Hepatocyte (in vitro differentiated cells): ENCODE measurements around the gene DBP. TPM values are rescaled to one million over a fixed set of nuclear protein-coding genes. Genes with fewer than 3 reads are reported as not detected.

Experiments used
- DNase-seq: peaks from one replicate; pipeline ENCODE4 v3.0.0-alpha.2; 2016; ENCODE audit warnings: low spot score
- H2AFZ ChIP-seq: fragments of 200-600 bp; sonication (generic); 2 replicates; pipeline ENCODE4 v1.6.0; 2016; ENCODE audit warnings: antibody characterized with exemption, mild to moderate bottlenecking
- H3K27ac ChIP-seq: fragments of 200-600 bp; sonication (generic); 2 replicates; pipeline ENCODE4 v1.5.1; 2016; ENCODE audit warnings: mild to moderate bottlenecking
- H3K27me3 ChIP-seq: fragments of 200-600 bp; sonication (generic); 2 replicates; pipeline ENCODE4 v1.6.1; 2016
- H3K36me3 ChIP-seq: fragments of 200-600 bp; sonication (generic); replicated peaks from 2 replicates; pipeline ENCODE4 v1.5.1; 2016; ENCODE audit warnings: low read depth; ENCODE audit not compliant: insufficient read depth
- H3K4me1 ChIP-seq: fragments of 200-600 bp; sonication (generic); 2 replicates; pipeline ENCODE4 v1.5.1; 2016; ENCODE audit warnings: mild to moderate bottlenecking, moderate library complexity; ENCODE audit not compliant: insufficient read depth
- H3K4me2 ChIP-seq: fragments of 200-600 bp; sonication (generic); 2 replicates; pipeline ENCODE4 v1.6.0; 2016
- H3K4me3 ChIP-seq: fragments of 200-600 bp; sonication (generic); 2 replicates; pipeline ENCODE4 v1.5.1; 2016; ENCODE audit warnings: mild to moderate bottlenecking
- H3K79me2 ChIP-seq: fragments of 200-600 bp; sonication (generic); 2 replicates; pipeline ENCODE4 v1.6.0; 2017; ENCODE audit warnings: mild to moderate bottlenecking
- H3K9me2 ChIP-seq: fragments of 200-600 bp; sonication (generic); replicated peaks from 2 replicates; pipeline ENCODE4 v1.6.0; 2017; ENCODE audit warnings: mild to moderate bottlenecking; ENCODE audit not compliant: insufficient read depth
- H3K9me3 ChIP-seq: fragments of 200-600 bp; sonication (generic); 2 replicates; pipeline ENCODE4 v1.5.1; 2016; ENCODE audit warnings: low read depth, mild to moderate bottlenecking
- H4K20me1 ChIP-seq: fragments of 200-600 bp; sonication (generic); 2 replicates; pipeline ENCODE4 v1.6.0; 2016; ENCODE audit warnings: mild to moderate bottlenecking; ENCODE audit not compliant: insufficient read depth, poor library complexity, severe bottlenecking
- CTCF ChIP-seq: fragments of 200-600 bp; sonication (generic); IDR thresholded peaks from 2 replicates; pipeline ENCODE4 v1.5.1; 2016; ENCODE audit warnings: antibody characterized with exemption, mild to moderate bottlenecking; ENCODE audit not compliant: poor library complexity
- EZH2 ChIP-seq: fragments of 200-600 bp; sonication (generic); IDR thresholded peaks from 2 replicates; pipeline ENCODE4 v1.6.1; 2016; ENCODE audit warnings: antibody characterized with exemption, mild to moderate bottlenecking, borderline replicate concordance
- EZH2phosphoT487 ChIP-seq: fragments of 200-600 bp; sonication (generic); IDR thresholded peaks from one replicate; pipeline ENCODE4 v1.6.1; 2018; ENCODE audit warnings: antibody characterized with exemption, mild to moderate bottlenecking, low read depth, moderate library complexity; ENCODE audit not compliant: unreplicated experiment, severe bottlenecking
- WGBS: methylation state at CpG from one replicate; pipeline ENCODE4 v1.1.6; 2016; ENCODE audit warnings: low lambda C conversion rate; ENCODE audit errors: missing lambda C conversion rate; 5-methylcytosine and 5-hydroxymethylcytosine counted together
- polyA plus RNA-seq: library from polyadenylated mRNA; unstranded; fragments of >200 nt; fragmentation: Nextera tagmentation; extraction: Ambion mirVana; gene quantifications from 2 replicates; pipeline ENCODE4 v1.2.1, GENCODE V29; 2016
- total RNA-seq: library from RNA; depleted of rRNA; stranded (reverse); fragments of >200 nt; gene quantifications from 2 replicates; pipeline ENCODE4 v1.2.3, GENCODE V29; 2014

The DBP gene
- total and polyA plus RNA-seq, 2 experiments from 2014 or later = 5.4 to 11.8 TPM

GRCh38 chr19:48648134-48648533 is 11.0 kb upstream of the DBP start:
- TF ChIP-seq EZH2 (no peak), EZH2phosphoT487 (no peak), CTCF (no peak)
- Histone ChIP-seq H3K4me2 (no peak overlapping the region), H2AFZ (no peak overlapping the region), H3K36me3 (no peaks in the 10 kb centered on the region), H3K9me2 (no peaks in the 10 kb centered on the region), H3K4me3 (no peak overlapping the region), H3K27me3 (no peaks in the 10 kb centered on the region), H4K20me1 (no peaks in the 10 kb centered on the region), H3K4me1 (peaks cover 11% of the 10 kb centered on the region), H3K79me2 (no peaks in the 10 kb centered on the region), H3K9me3 (no peaks in the 10 kb centered on the region), H3K27ac (no peak overlapping the region)
- DNase-seq = no peak
- WGBS = 60% methylated on average over 2 of the region's 2 CpGs

- Histone ChIP-seq H4K20me1 (no peaks in the 10 kb centered on the region), H3K4me2 (peak overlapping the region; percentile 99), H3K36me3 (no peaks in the 10 kb centered on the region), H3K27ac (no peak overlapping the region), H3K27me3 (no peaks in the 10 kb centered on the region), H3K4me3 (no peak overlapping the region), H2AFZ (peak overlapping the region; percentile 97), H3K79me2 (no peaks in the 10 kb centered on the region), H3K9me2 (no peaks in the 10 kb centered on the region), H3K9me3 (no peaks in the 10 kb centered on the region), H3K4me1 (peaks cover 11% of the 10 kb centered on the region)
- no peak for DNase-seq
- no peak for TF ChIP-seq EZH2phosphoT487
- 48% methylated on average over 3 of the region's 10 CpGs for WGBS
These were observed 9.6 kb upstream of the DBP start for GRCh38 chr19:48646722-48647216.

GRCh38 chr19:48646001-48646721 is 9.0 kb upstream of the DBP start, which contains the start of gene CA11:
Gene CA11, minus strand, starts transcription at chr19:48646187. Its CDS starts 555 bp downstream, at chr19:48645632.
- H4K20me1 ChIP-seq = no peaks in the 10 kb centered on the region
- TF ChIP-seq EZH2 (no peak), EZH2phosphoT487 (no peak), CTCF (peak; percentile 93)
- H3K27me3 ChIP-seq = no peaks in the 10 kb centered on the region
- H3K9me3 ChIP-seq = no peaks in the 10 kb centered on the region
- peak within 1 kb of the TSS; percentile 57 for H3K4me3 ChIP-seq
- H3K9me2 ChIP-seq = no peaks in the 10 kb centered on the region
- H3K36me3 ChIP-seq = no peaks in the 10 kb centered on the region
- H3K4me1 ChIP-seq = peaks cover 11% of the 10 kb centered on the region
- no peaks in the 10 kb centered on the region for H3K79me2 ChIP-seq
- H3K27ac ChIP-seq = peak within 1 kb of the TSS; percentile 91
- DNase-seq = peak; percentile 94
- WGBS = 0% methylated on average over 7 of the region's 33 CpGs
- peak within 1 kb of the TSS; percentile 99 for H3K4me2 ChIP-seq
- peak within 1 kb of the TSS; percentile 97 for H2AFZ ChIP-seq

- Histone ChIP-seq H3K79me2 (no peaks in the 10 kb centered on the region), H3K4me2 (peak overlapping the region; percentile 99), H3K27me3 (no peaks in the 10 kb centered on the region), H4K20me1 (no peaks in the 10 kb centered on the region), H3K4me3 (peak overlapping the region; percentile 57), H3K27ac (peak overlapping the region; percentile 91), H3K9me3 (no peaks in the 10 kb centered on the region), H2AFZ (peak overlapping the region; percentile 97), H3K36me3 (no peaks in the 10 kb centered on the region), H3K4me1 (peaks cover 11% of the 10 kb centered on the region), H3K9me2 (no peaks in the 10 kb centered on the region)
- TF ChIP-seq EZH2phosphoT487 (no peak), EZH2 (no peak), CTCF (no peak)
- 0% methylated on average over 3 of the region's 6 CpGs for WGBS
- DNase-seq = no peak
These were observed 8.4 kb upstream of the DBP start for GRCh38 chr19:48645620-48646000.
